NT2/D1 (cell line): ENCODE results near the gene MBLAC1.

Experiments
- SUZ12 ChIP-seq: IDR thresholded peaks from 2 replicates; pipeline ENCODE4 v1.6.1; 2011; ENCODE audit not compliant: insufficient read length, insufficient read depth; ENCODE audit errors: extremely low read depth
- YY1 ChIP-seq: IDR thresholded peaks from 2 replicates; pipeline ENCODE4 v1.6.1; 2011; ENCODE audit not compliant: insufficient read length, insufficient read depth
- ZNF274 ChIP-seq: IDR thresholded peaks from 2 replicates; pipeline ENCODE4 v1.6.1; 2011; ENCODE audit warnings: mild to moderate bottlenecking, low read depth, low read length

GRCh38 chr7:100093925-100094486, 32.8 kb upstream of the MBLAC1 start:
- no peak for TF ChIP-seq YY1
- TF ChIP-seq ZNF274 = no peak
- TF ChIP-seq SUZ12 = no peak
